Neural crest cell (in vitro differentiated cells): ENCODE measurements around the gene LPAR1. TPM values are rescaled to one million over a fixed set of nuclear protein-coding genes. Genes with fewer than 3 reads are reported as not detected.
A peak's percentile ranks its signal among the peaks of the same experiment; 100 is the strongest.

Source experiments
- DNase-seq: peaks from one replicate; pipeline ENCODE4 v3.0.0; 2021; ENCODE audit warnings: low read depth, mixed read lengths, low spot score
- H3K27ac Mint-ChIP-seq: one replicate; pipeline ENCODE4 v1.8.0; 2021; ENCODE audit warnings: mild to moderate bottlenecking, mixed read lengths; ENCODE audit not compliant: unreplicated experiment
- H3K27me3 Mint-ChIP-seq: 2 replicates; pipeline ENCODE4 v1.8.0; 2021; ENCODE audit warnings: low read depth, mild to moderate bottlenecking, mixed read lengths
- H3K36me3 Mint-ChIP-seq: 2 replicates; pipeline ENCODE4 v1.8.0; 2021; ENCODE audit warnings: low read depth, mild to moderate bottlenecking, mixed read lengths
- H3K4me1 Mint-ChIP-seq: 2 replicates; pipeline ENCODE4 v1.8.0; 2021; ENCODE audit warnings: mixed read lengths
- H3K4me3 Mint-ChIP-seq: one replicate; pipeline ENCODE4 v1.8.0; 2021; ENCODE audit warnings: mild to moderate bottlenecking, mixed read lengths
- H3K9me3 Mint-ChIP-seq: 2 replicates; pipeline ENCODE4 v1.8.0; 2021; ENCODE audit warnings: mixed read lengths
- total RNA-seq: library from RNA; stranded (reverse); gene quantifications from 2 replicates; pipeline ENCODE4 v1.2.1, GENCODE V29; 2021
- TF ChIP-seq, protein P1 (sequence below): fragments of 200-600 bp; sonication (generic); conservative IDR thresholded peaks from 2 replicates; pipeline ENCODE4 v1.5.0; 2021; ENCODE audit warnings: antibody characterized with exemption, mild to moderate bottlenecking

Gene LPAR1
- total RNA-seq, 1 donor from 2014 or later, result 11.3 TPM

DNA sequence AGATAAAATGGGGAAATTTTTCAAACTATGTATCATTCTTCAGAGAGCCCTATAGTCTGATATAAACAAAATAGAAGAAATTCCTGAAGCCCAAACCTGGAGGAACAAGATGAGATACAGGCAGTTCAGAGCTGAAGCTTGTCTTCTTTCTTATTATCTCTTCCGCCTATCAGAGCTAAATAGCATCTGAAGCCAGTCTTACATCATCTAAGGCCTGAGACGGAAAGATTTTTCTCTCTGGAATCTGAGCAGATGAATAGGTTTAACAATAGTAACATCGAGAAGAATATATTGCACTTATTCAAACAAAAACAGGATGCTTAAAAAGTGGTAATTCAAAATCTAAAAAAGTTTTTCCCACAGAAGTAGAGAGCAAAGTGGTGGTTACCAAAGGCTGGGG, 59.8 kb downstream of the LPAR1 start:
- DNase-seq, result no peak
- TF ChIP-seq, protein P1, sequence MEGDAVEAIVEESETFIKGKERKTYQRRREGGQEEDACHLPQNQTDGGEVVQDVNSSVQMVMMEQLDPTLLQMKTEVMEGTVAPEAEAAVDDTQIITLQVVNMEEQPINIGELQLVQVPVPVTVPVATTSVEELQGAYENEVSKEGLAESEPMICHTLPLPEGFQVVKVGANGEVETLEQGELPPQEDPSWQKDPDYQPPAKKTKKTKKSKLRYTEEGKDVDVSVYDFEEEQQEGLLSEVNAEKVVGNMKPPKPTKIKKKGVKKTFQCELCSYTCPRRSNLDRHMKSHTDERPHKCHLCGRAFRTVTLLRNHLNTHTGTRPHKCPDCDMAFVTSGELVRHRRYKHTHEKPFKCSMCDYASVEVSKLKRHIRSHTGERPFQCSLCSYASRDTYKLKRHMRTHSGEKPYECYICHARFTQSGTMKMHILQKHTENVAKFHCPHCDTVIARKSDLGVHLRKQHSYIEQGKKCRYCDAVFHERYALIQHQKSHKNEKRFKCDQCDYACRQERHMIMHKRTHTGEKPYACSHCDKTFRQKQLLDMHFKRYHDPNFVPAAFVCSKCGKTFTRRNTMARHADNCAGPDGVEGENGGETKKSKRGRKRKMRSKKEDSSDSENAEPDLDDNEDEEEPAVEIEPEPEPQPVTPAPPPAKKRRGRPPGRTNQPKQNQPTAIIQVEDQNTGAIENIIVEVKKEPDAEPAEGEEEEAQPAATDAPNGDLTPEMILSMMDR, result no peak
- H3K27ac Mint-ChIP-seq, result no peak overlapping the region

DNA sequence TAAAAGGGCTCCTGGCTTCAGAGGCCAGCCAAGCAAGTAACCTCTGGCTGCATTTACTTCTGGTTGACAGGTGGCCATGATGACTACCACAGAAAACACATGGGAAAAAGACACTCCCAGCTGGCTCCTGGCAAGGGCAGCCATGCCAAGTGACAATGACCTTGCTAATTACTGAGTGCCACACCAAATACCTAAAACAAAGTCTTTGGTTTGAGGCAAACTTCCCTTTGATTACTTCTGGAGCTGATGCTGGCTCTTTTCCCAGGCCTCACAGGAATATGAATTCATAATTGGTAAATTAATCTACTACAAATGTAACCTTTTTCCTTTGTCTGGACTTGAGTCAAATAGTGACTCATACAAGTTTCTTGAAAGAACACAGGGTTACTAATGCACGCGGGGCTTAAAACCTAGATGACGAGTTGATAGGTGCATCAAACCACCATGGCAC, 61.0 kb downstream of the LPAR1 start:
- Mint-ChIP-seq H3K4me1 (peaks cover 1% of the 10 kb centered on the region), H3K27ac (no peak overlapping the region), H3K27me3 (no peaks in the 10 kb centered on the region), H3K4me3 (no peak overlapping the region), H3K9me3 (no peaks in the 10 kb centered on the region), H3K36me3 (no peaks in the 10 kb centered on the region)
- TF ChIP-seq, protein P1, result no peak
- DNase-seq, result no peak

More for the DNA sequence above, 59.8 kb downstream of the LPAR1 start:
- H3K4me1 Mint-ChIP-seq, result no peaks in the 10 kb centered on the region
- no peak overlapping the region for H3K4me3 Mint-ChIP-seq
- H3K27me3 Mint-ChIP-seq, result no peaks in the 10 kb centered on the region
- no peaks in the 10 kb centered on the region for H3K36me3 Mint-ChIP-seq
- H3K9me3 Mint-ChIP-seq, result peaks cover 3% of the 10 kb centered on the region

DNA sequence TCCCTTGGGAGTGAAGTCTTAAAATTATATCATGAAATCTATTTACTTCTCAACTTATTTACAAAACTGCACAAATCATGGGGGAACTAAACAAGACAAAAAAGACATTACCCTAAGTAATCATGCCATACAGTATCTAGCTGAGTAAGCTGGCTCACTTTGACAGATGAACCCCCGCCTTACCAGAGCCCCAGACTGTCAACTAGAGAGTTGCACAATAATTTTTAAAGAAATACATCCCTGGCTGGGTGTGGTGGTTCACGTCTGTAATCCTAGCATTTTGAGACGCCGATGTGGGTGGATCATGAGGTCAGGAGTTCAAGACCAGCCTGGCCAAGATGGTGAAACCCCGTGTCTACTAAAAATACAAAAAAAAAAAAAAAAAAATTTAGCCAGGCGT, 62.3 kb downstream of the LPAR1 start:
- no peaks in the 10 kb centered on the region for H3K27me3 Mint-ChIP-seq
- H3K4me1 Mint-ChIP-seq, result peaks cover 14% of the 10 kb centered on the region
- H3K36me3 Mint-ChIP-seq, result no peaks in the 10 kb centered on the region
- no peak overlapping the region for H3K27ac Mint-ChIP-seq
- no peak for DNase-seq
- H3K9me3 Mint-ChIP-seq, result no peaks in the 10 kb centered on the region
- TF ChIP-seq, protein P1, result no peak
- no peak overlapping the region for H3K4me3 Mint-ChIP-seq

- H3K36me3 Mint-ChIP-seq, result no peaks in the 10 kb centered on the region
- no peak for DNase-seq
- no peaks in the 10 kb centered on the region for H3K9me3 Mint-ChIP-seq
- TF ChIP-seq, protein P1, result no peak
- H3K27ac Mint-ChIP-seq, result no peak overlapping the region
- H3K27me3 Mint-ChIP-seq, result no peaks in the 10 kb centered on the region
- H3K4me1 Mint-ChIP-seq, result peaks cover 15% of the 10 kb centered on the region
- H3K4me3 Mint-ChIP-seq, result no peak overlapping the region
These were observed 63.0 kb downstream of the LPAR1 start for GRCh38 chr9:110975278-110975677.

GRCh38 chr9:110971705-110972104, 66.6 kb downstream of the LPAR1 start:
- peak overlapping the region; percentile 96 for H3K27ac Mint-ChIP-seq
- H3K4me1 Mint-ChIP-seq, result peaks cover 28% of the 10 kb centered on the region
- H3K27me3 Mint-ChIP-seq, result no peaks in the 10 kb centered on the region
- no peak for DNase-seq
- H3K4me3 Mint-ChIP-seq, result no peak overlapping the region
- H3K9me3 Mint-ChIP-seq, result no peaks in the 10 kb centered on the region
- TF ChIP-seq, protein P1, result no peak
- no peaks in the 10 kb centered on the region for H3K36me3 Mint-ChIP-seq

DNA sequence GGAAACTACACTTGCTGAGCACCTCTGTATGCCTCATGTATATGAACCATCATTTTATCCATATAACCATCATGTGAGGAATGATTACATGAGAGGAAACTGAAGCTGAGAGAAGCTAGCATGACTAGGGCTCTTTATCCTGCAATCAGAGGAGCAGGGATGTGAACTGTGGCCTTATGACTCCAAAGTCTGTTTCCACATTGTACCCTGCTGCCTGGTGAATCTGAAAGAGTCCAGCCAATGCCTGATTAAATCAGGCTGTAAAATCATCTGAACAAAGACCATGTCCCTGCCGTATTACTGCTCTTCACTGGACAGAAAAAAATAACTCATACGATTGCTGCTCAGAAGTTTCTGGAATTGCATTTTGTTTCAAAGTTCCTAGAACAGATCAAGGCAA, 67.0 kb downstream of the LPAR1 start:
- H3K9me3 Mint-ChIP-seq, result no peaks in the 10 kb centered on the region
- peak overlapping the region; percentile 7 for H3K4me3 Mint-ChIP-seq
- H3K36me3 Mint-ChIP-seq, result no peaks in the 10 kb centered on the region
- H3K27ac Mint-ChIP-seq, result peak overlapping the region; percentile 96
- H3K27me3 Mint-ChIP-seq, result no peaks in the 10 kb centered on the region
- no peak for DNase-seq
- TF ChIP-seq, protein P1, result no peak
- H3K4me1 Mint-ChIP-seq, result peaks cover 29% of the 10 kb centered on the region
